Suppressor macrophage treated with lipopolysaccharide for 1 hour (primary cell): ENCODE results near the gene ARID3A.
"Not testable (repeated sequence)": the region's sequence is repeated elsewhere in the genome, so short reads cannot be mapped to it uniquely, and the experiment has no call there.

Experiments
- DNase-seq, 3 donors: peaks; one replicate each; pipeline ENCODE4 v3.0.0-alpha.2; 2020 to 2022

The ARID3A gene

GRCh38 chr19:948842-949496 lies 23.1 kb downstream of the ARID3A start:
- DNase-seq = no peak

DNA sequence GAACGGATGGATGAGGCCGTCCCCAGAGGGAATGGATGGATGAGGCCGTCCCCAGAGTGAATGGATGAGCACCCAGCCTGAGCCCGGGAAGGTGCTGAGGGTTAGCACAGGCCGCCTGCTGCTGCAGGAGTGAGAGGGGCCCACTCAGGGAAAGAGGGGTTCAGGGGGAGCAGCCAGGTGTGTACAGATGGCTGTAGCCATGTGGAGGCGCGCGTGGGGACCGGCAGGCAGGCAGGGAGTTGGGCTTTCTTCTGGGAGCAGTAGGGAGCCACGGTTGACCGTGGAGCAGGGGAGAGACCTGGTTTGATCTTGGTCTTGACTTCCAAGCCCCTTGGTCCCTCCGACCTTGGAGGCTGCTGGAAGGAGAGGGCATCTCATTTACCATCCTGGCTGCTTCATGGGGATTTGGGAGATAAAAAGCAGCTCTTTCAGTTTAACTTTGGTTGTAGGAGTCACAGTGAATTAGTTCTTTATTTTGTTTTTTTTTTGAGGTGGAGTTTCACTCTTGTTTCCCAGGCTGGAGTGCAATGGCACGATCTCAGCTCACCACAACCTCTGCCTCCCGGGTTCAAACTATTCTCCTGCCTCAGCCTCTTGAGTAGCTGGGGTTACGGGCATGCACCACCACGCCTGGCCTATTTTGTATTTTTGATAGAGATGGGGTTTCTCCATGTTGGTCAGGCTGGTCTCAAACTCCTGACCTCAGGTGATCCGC lies 24.7 kb downstream of the ARID3A start:
- no peak for DNase-seq

- DNase-seq = no peak
Measured at GRCh38 chr19:952049-952679, 26.3 kb downstream of the ARID3A start.

DNA sequence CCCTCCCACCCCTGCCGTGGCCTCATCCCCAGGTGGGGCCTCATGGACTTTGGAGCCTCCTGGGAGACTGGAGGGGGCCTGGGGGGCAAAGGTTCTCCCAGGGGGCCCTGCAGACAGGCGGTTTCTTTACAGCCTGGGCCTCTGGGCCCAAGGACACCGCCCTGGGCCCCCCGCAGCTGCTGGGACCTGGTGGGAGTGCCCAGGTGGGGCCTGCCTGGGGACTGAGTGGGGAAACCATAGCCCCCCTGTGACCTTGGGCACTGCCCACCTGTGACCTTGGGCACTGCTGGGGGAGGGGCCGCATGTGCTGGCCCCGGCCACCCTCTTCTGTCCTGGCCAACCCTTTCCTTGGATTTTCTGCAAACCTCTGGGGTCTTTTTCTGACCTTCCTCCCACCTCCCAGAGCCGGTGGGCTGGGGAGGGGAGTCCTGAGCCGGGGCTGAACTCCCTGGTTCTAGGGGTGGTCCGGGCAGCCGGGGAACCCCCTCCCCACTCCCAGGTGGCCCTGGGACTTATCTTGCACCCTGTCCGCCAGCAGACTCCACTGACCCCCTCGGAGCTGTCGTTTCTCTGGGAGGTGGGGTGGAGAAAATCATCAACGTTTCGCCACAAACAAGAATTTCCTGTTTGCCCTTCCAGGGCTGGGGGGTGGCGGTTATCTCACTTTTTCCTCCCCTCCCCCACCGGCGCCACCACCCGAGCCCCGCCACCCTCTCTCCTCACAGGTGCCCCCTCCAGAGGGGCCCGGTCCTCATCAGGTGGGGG lies 27.0 kb downstream of the ARID3A start:
- no peak for DNase-seq

DNA sequence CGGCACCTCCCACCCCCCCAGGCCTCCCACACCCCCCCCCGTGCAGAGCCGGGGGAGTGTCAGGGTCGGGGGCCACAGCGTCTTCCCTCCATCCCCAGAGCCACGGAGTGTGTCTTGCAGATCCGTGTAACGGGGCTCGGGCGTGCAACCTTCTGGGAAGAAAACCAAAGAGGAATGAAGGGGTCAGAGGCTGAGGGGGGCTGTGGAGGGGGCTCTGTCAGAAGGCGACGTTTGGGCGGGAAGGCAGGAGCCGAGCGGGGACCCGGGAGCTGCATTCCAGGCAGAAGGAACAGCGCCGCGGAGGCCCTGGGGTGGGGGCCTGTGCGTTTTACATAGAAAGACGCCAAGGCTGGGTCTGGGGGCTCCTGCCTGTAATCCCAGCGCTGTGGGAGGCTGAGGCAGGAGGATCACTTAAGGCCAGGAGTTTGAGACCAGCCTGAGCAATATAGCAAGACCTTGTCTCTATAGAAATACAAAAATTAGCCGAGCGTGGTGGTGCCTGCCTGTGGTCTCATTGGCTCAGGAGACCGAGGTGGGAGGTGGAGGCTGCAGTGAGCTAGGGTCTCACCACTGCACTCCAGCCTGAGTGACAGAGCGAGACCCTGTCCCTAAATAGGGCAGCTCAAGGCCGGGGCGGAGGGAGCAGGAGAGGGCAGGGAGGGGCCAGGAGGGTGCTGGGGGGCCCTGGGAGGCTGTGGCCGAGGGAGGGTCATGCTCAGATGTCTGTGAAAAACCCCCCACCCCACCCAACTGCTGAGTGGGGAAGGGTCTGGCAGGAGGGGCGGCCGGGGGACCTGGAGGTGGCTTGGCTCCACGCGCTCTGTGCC lies 27.8 kb downstream of the ARID3A start:
- DNase-seq = no peak

DNA sequence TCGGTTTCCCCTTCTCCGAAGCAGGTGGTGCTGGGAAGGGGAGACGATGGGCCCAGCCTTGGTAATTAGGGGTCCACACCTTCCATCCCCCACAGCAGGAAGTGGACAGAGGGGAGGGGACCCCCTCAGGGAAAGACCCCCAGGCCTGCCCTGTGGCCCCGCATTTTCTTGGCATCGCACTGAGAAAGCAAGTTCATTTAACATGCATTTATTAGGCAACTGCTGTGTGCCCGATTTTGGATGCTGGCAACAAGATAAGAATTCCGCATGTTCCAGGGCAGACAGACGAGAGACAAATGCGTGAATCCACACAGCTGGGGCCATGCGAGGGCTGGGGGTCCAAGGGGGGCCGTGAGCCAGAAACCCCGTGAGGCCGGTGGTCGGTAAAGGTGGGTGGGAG lies 28.4 kb downstream of the ARID3A start:
- DNase-seq = no peak

DNA sequence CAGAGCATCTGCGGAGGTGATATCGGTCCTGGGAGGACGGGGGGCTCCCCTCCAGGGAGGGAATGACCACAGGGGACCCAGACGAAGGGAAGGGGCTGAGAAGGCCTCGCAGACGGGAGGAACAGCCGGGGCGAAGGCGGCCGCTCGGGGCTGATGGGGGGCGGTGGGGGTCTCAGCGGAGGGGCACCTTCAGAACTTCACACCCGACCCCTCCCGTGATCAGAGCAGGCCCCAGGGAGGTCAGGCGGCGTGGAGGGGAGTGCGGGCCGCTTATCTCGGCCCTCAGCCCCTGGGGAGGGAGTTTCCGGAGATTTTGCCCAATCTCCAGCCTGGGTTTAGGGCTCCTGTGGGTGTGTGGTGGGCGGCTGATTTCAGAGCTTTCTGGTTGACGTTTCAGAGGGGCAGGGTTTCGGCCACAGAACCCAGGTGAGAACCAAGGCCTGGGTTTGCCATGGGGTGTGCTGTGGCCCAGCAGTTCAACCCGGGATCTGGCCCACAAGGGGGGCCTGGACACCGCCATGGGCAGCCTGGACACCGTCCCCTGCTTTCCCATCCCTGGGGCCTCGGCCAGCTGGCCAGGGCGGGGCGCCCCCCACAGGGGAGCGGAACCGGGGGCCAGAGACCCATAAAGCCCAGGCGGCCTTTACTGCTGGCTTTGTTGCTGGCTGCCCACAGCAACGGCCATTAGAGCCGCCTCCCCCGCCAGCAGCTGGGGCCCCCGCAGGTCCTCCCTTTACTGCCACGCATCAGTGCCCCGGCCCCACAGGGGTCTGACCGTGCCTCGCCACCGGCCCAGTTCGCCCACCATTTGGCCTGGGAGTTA lies 29.0 kb downstream of the ARID3A start:
- DNase-seq = peak in 2 of 3 donors; percentile 47 to 58

- no peak for DNase-seq
Measured at GRCh38 chr19:955803-956765, 30.2 kb downstream of the ARID3A start.

DNA sequence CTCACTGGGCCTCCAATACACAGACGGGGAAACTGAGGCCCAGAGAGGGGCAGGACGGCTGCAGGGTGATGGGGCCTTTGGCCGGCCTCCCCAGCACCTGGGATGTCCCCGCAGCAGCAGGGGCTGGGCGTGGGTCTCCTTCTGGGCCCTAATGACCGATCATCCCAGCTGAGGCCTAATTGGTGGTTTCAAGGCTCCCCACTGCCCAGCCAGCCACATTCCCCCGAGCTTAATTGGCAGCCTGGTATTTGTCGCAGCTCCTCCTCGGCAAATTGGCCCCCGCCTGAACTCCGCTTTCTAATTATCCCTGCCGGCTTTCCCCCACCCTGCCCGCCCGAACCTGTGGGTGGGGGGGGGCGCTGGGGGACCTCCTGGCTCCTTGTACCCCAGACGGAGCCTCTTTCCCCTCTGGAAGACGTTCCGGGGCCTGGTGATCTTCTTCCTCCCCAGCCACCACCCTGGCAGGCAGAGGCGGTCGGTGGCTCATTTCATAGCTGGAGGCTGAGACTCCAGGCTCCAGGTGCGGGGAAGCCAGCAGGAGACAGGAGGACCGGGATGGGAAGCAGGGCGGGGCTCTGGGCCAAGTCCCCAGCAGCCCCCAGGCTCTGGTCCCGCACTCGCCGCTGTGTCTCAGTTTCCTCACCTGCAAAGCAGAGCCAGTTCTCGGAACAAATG lies 31.1 kb downstream of the ARID3A start:
- DNase-seq = no peak

DNA sequence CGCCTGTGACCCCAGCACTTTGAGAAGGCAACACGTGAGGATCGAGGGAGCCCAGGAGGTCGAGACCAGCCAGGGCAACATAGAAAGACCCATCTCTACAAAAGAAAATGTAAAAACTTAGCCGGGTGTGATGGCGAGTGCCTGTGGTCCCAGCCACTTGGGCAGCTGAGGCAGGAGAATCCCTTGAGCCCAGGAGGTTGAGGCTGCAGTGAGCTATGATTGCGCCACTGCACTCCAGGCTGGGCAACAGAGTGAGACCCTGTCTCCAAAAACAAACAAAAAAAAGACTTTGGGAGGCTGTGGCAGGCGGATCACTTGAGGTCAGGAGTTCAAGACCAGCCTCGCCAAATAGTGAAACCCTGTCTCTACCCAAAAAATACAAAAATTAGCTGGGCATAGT lies 31.7 kb downstream of the ARID3A start:
- not testable (repeated sequence) for DNase-seq

DNA sequence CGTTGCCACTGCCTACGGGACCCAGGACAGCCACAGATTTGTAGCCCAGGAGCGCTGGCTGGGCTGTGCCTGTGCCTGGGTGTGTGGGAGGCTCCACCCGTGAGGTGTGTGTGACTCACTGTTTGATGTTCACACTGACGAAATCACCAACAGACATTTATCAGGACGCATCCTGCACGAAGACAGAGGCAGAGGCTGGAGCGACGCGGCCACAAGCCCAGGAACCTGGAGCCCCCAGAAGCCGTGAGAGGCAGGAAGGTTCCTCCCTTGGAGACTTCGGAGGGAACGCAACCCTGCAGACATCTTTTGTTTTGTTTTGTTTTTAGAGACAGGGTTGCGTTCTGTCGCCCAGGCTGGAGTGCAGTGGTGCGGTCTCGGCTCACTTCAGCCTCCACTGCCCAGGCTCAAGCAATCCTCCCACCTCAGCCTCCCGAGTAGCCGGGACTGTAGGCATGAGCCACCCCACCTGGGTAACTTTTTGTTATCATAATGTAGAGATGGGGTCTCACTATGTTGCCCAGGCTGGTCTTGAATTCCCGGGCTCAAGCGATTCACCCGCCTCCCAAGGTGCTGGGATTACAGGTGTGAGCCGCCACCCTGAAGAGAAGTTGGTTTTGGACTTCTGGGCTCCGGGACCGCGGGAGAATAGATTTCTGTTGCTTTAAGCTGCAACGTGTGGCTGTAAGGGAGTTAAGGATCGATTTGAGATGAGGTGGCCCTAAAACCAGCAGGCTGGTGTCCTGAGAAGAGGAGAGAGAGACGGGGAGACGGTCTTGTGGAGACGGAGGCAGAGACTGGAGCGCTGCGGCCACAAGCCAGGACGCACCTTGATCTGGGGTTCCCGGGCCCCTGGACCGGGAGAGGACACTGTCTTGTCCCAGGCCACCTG lies 33.4 kb downstream of the ARID3A start:
- peak; percentile 47 to 63 (median 51) for DNase-seq

DNA sequence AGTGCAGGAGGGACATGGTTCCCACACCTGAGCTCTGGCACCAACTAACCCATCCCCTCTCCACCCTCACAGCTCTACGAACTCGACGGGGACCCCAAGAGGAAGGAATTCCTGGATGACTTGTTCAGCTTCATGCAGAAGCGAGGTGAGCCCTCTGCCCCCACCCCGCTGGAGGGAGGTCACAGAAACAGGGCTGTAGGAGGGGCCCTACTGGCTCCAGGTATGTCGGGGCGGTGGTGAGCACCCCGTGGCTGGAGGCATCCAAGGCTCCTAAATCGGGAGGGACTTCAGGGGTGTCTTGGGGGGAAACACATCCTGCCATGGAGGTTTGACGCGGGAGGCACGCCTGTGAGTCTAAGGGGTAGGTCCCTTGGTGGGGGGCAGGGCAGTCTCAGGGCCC lies 34.2 kb downstream of the ARID3A start:
- DNase-seq = no peak

DNA sequence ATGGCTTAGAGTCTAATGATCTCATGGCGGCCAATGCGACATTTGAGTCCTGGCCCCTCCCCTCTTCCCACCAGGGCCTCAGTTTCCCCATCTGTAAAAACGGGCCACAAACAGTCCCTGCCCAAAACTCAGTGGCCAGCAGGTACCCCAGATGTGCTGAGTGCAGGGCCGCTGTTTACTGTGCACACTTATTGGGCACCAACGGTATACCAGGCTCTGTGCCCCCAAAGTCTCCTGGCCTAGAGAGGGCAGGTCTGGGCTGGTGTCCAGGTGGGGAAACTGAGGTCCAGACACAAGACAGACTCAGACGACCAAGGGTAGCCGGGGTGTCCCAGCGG lies 34.7 kb downstream of the ARID3A start:
- no peak for DNase-seq

DNA sequence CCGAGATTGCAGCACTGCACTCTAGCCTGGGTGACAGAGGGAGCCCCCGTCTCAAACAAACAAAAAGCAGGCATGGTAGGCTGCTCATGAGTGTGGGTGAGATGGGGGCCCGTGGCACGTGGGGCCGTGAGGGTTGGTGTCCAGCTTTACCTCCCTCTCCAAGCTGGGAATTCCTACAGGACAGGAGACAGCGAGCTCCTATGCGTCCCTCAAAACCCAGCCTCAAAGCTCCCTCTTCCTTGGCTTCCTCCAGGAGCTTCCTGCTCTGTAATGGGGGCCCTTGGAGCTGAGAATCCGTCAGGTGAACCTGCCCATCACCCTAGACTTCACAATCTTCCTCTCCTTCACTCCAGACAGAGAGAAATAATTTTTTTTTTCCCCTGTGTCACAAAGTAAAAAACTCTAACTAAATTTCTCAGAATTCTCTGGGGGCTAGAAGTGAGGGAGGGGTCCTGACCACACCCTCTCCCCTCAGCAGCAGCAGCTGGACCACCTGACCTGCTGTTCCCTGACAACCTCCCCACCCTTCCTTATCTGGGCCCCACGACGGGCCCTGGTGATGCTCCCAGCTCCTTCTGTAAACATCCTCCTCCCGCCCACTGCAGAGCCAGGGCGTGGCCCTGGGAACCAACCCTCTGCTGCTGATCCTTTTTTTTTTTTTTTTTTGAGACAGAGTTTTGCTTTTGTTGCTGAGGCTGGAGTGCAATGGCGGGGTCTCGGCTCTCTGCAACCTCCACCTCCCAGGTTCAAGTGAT lies 36.2 kb downstream of the ARID3A start:
- DNase-seq = peak; percentile 27 to 53 (median 32)

DNA sequence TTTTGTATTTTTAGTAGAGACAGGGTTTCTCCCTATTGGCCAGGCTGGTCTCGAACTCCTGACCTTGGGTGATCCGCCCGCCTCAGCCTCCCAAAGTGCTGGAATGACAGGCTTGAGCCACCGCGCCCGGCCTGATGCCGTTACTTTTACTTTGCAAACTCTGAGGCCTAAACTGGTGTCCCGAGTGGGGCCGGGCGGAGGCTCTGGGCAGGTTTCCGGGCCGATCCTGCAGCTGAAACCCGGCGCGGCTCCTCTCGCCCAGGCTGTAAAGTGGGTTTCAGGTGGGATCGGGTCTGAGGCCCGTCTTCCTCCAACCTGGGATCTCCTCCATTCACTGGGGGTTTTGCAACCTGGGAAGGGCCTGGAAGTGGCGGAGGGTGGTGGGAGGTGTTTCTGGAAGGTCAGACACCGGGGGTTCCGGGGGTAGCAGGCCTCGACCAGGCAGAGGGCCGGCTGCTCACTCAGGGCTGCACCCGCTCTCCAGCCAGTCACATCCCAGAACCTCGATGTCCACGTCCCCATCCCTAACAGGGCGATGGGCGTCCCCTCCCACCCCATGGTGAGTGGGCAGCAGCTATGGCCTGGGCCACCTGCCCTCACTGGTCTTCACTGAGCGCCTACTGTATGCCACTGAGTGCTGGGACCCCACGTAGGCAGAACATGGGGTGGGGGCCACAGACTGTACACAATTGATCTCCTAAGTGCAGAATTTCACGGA lies 37.0 kb downstream of the ARID3A start:
- no peak for DNase-seq

- no peak for DNase-seq
Measured at GRCh38 chr19:963486-963951, 37.7 kb downstream of the ARID3A start.

DNA sequence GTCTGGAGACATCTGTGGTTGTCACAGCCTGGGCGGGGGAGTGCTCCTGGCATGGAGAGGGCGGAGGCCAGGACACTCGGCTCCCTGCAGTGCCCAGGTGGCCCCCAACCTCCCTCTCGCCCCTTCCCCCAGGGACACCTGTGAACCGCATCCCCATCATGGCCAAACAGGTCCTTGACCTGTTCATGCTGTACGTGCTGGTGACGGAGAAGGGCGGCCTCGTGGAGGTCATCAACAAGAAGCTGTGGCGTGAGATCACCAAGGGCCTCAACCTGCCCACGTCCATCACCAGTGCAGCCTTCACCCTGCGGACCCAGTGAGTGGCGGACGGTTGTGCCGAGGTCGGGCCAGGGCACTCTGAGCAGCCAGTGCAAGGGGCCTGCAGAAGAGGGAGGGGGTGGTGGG lies 38.3 kb downstream of the ARID3A start:
- DNase-seq = no peak
